Ammon's horn (tissue), 1 donor: Measurements from ENCODE around the gene MEGF11.

Source experiments
- DNase-seq: peaks from one replicate; pipeline ENCODE4 v3.0.0-alpha.2; 2016; ENCODE audit warnings: low spot score

The MEGF11 gene

GRCh38 chr15:65970937-65971740, 282.4 kb downstream of the MEGF11 start:
- no peak for DNase-seq

- DNase-seq, result no peak
Measured at GRCh38 chr15:65969865-65970816, 283.4 kb downstream of the MEGF11 start.

- DNase-seq, result no peak
Measured at GRCh38 chr15:65968511-65968910, 285.0 kb downstream of the MEGF11 start.

GRCh38 chr15:65964792-65965433, 288.6 kb downstream of the MEGF11 start:
- DNase-seq, result no peak

- no peak for DNase-seq
Measured at GRCh38 chr15:65963911-65964482, 289.6 kb downstream of the MEGF11 start.

GRCh38 chr15:65963358-65963757, 290.2 kb downstream of the MEGF11 start:
- no peak for DNase-seq

GRCh38 chr15:65962187-65962586, 291.4 kb downstream of the MEGF11 start:
- no peak for DNase-seq

GRCh38 chr15:65960586-65960985, 293.0 kb downstream of the MEGF11 start:
- DNase-seq, result no peak

GRCh38 chr15:65958835-65959234, 294.7 kb downstream of the MEGF11 start:
- no peak for DNase-seq

GRCh38 chr15:65957451-65957850, 296.1 kb downstream of the MEGF11 start:
- no peak for DNase-seq

GRCh38 chr15:65956899-65957298, 296.7 kb downstream of the MEGF11 start:
- no peak for DNase-seq

GRCh38 chr15:65956307-65956706, 297.2 kb downstream of the MEGF11 start:
- no peak for DNase-seq

GRCh38 chr15:65954289-65954741, 299.2 kb downstream of the MEGF11 start:
- no peak for DNase-seq

GRCh38 chr15:65953622-65954021, 299.9 kb downstream of the MEGF11 start:
- no peak for DNase-seq

- no peak for DNase-seq
Measured at GRCh38 chr15:65952391-65953053, 301.0 kb downstream of the MEGF11 start.

GRCh38 chr15:65951007-65951406, 302.5 kb downstream of the MEGF11 start:
- DNase-seq, result no peak

- DNase-seq, result no peak
Measured at GRCh38 chr15:65949491-65949890, 304.1 kb downstream of the MEGF11 start.

GRCh38 chr15:65949011-65949410, 304.5 kb downstream of the MEGF11 start:
- no peak for DNase-seq

- no peak for DNase-seq
Measured at GRCh38 chr15:65948383-65948782, 305.2 kb downstream of the MEGF11 start.

GRCh38 chr15:65947041-65947440, 306.5 kb downstream of the MEGF11 start:
- no peak for DNase-seq

- DNase-seq, result no peak
Measured at GRCh38 chr15:65945616-65946015, 307.9 kb downstream of the MEGF11 start.
